H1 (cell line): Measurements from ENCODE around the gene RIPOR1. TPM values are rescaled to one million over a fixed set of nuclear protein-coding genes. Genes with fewer than 3 reads are reported as not detected.

Source experiments
- CTCF ChIA-PET: fragments of 300-600 bp; sonication (Branson Sonifier 250); formaldehyde crosslinking; loops from one replicate; lab custom pipeline; 2021; ENCODE audit not compliant: partially characterized antibody; lab: Charles Lee
- POLR2A ChIA-PET: fragments of 300-600 bp; sonication (Branson Sonifier 250); formaldehyde crosslinking; loops from one replicate; lab custom pipeline; 2021; ENCODE audit warnings: inconsistent platforms; ENCODE audit not compliant: partially characterized antibody; lab: Charles Lee
- DNase-seq, 2 experiments: peaks; one replicate each; pipeline versions ENCODE4 v3.0.0 to v3.0.0-alpha.2; 2010 to 2022; ENCODE audit warnings: low spot score in 2 of 2, low read depth in 1 of 2, mixed read lengths in 1 of 2
- FAIRE-seq: peaks from 2 replicates; lab custom pipeline; 2011; peaks lifted over from hg19 to GRCh38; lab: Jason Lieb, UNC
- H2AFZ ChIP-seq: 2 replicates; pipeline ENCODE4 v1.8.1; 2012; ENCODE audit warnings: low read length, inconsistent platforms
- H2AK5ac ChIP-seq: 2 replicates; pipeline ENCODE4 v1.6.1; 2013; ENCODE audit warnings: low read depth, low read length
- H2BK120ac ChIP-seq: replicated peaks from 2 replicates; pipeline ENCODE3; 2013; ENCODE audit warnings: low read depth, low read length, inconsistent platforms
- H2BK12ac ChIP-seq: 2 replicates; pipeline ENCODE4 v1.6.1; 2013; ENCODE audit warnings: low read depth, low read length
- H2BK15ac ChIP-seq: 2 replicates; pipeline ENCODE4 v1.6.1; 2013; ENCODE audit warnings: low read length
- H2BK20ac ChIP-seq: 2 replicates; pipeline ENCODE4 v1.6.1; 2013; ENCODE audit warnings: low read length
- H2BK5ac ChIP-seq: 2 replicates; pipeline ENCODE4 v1.6.1; 2013; ENCODE audit warnings: low read depth, low read length
- H3K14ac ChIP-seq: 2 replicates; pipeline ENCODE4 v1.6.1; 2013; ENCODE audit warnings: inconsistent platforms; ENCODE audit not compliant: insufficient read length
- H3K18ac ChIP-seq: 2 replicates; pipeline ENCODE4 v1.6.1; 2013; ENCODE audit warnings: low read length; ENCODE audit errors: extremely low read depth
- H3K23ac ChIP-seq: 2 replicates; pipeline ENCODE4 v1.6.1; 2013; ENCODE audit warnings: inconsistent platforms; ENCODE audit not compliant: insufficient read length
- H3K23me2 ChIP-seq: 2 replicates; pipeline ENCODE4 v1.6.1; 2013; ENCODE audit warnings: low read depth, low read length
- H3K27ac ChIP-seq: 2 replicates; pipeline ENCODE4 v1.6.1; 2011; ENCODE audit warnings: low read depth, low read length, inconsistent platforms
- H3K27me3 ChIP-seq, 4 experiments: replicated peaks in 1 of 4; 1 replicate in 1 of 4; 2 replicates in 3 of 4; pipeline versions ENCODE4 v1.6.1 to v1.8.1; 2011 to 2013; ENCODE audit warnings: low read length in 3 of 4, mild to moderate bottlenecking in 3 of 4, inconsistent platforms in 2 of 4, mixed read lengths in 2 of 4, moderate library complexity in 1 of 4; ENCODE audit not compliant: control insufficient read depth in 3 of 4, insufficient read depth in 3 of 4; ENCODE audit errors: extremely low read depth in 1 of 4
- H3K36me3 ChIP-seq, 4 experiments: 2 replicates each; pipeline versions ENCODE4 v1.6.1 to v1.8.1; 2011 to 2013; ENCODE audit warnings: mild to moderate bottlenecking in 4 of 4, low read length in 3 of 4, moderate library complexity in 2 of 4, control low read depth in 1 of 4, inconsistent platforms in 1 of 4; ENCODE audit not compliant: insufficient read depth in 4 of 4, control insufficient read depth in 2 of 4
- H3K4ac ChIP-seq: replicated peaks from 2 replicates; pipeline ENCODE3; 2013; ENCODE audit warnings: low read length, low read depth, mixed read lengths, inconsistent platforms; ENCODE audit not compliant: insufficient read length
- H3K4me1 ChIP-seq, 4 experiments: replicated peaks in 1 of 4; 1 replicate in 1 of 4; 2 replicates in 3 of 4; pipeline versions ENCODE4 v1.6.1 to v1.8.1; 2011 to 2013; ENCODE audit warnings: low read length in 3 of 4, inconsistent platforms in 2 of 4, mixed read lengths in 1 of 4; ENCODE audit not compliant: insufficient read depth in 4 of 4, control insufficient read depth in 3 of 4
- H3K4me2 ChIP-seq, 2 experiments: 2 replicates each; pipeline versions ENCODE4 v1.6.1 to v1.8.1; 2011 to 2013; ENCODE audit warnings: low read depth in 2 of 2, low read length in 2 of 2, control low read depth in 1 of 2, inconsistent platforms in 1 of 2, mild to moderate bottlenecking in 1 of 2; ENCODE audit not compliant: insufficient read depth in 1 of 2
- H3K4me3 ChIP-seq, 4 experiments: fragments of 200-600, 300-600 bp in 1 of 4; sonication (generic), shearing (Covaris generic), sonication (Bioruptor Twin) in 1 of 4; 2 replicates each; pipeline versions ENCODE4 v1.5.1 to v1.8.1; 2011 to 2016; ENCODE audit warnings: low read length in 4 of 4, low read depth in 3 of 4, control low read depth in 2 of 4, inconsistent platforms in 2 of 4, mild to moderate bottlenecking in 2 of 4, mixed read lengths in 1 of 4, moderate library complexity in 1 of 4; ENCODE audit not compliant: insufficient read depth in 2 of 4; ENCODE audit errors: extremely low read depth in 1 of 4
- H3K56ac ChIP-seq: replicated peaks from 2 replicates; pipeline ENCODE3; 2013; ENCODE audit warnings: low read depth, mild to moderate bottlenecking, mixed read lengths, low read length, inconsistent platforms; ENCODE audit not compliant: insufficient read length
- H3K79me1 ChIP-seq: 2 replicates; pipeline ENCODE4 v1.6.1; 2013; ENCODE audit warnings: low read depth, low read length, control low read depth
- H3K79me2 ChIP-seq, 2 experiments: 2 replicates each; pipeline versions ENCODE4 v1.6.1 to v1.8.1; 2012 to 2013; ENCODE audit warnings: low read length in 2 of 2, mild to moderate bottlenecking in 2 of 2, inconsistent platforms in 1 of 2; ENCODE audit not compliant: insufficient read depth in 2 of 2, control insufficient read depth in 1 of 2
- H3K9ac ChIP-seq, 4 experiments: replicated peaks in 1 of 4; 1 replicate in 1 of 4; 2 replicates in 3 of 4; pipeline versions ENCODE4 v1.6.1 to v1.8.1; 2011 to 2013; ENCODE audit warnings: low read depth in 3 of 4, low read length in 3 of 4, control low read depth in 2 of 4, mild to moderate bottlenecking in 2 of 4, moderate library complexity in 2 of 4, inconsistent platforms in 1 of 4; ENCODE audit errors: extremely low read depth in 1 of 4
- H3K9me3 ChIP-seq, 2 experiments: 2 replicates each; pipeline versions ENCODE4 v1.6.1 to v1.8.1; 2012 to 2013; ENCODE audit warnings: mild to moderate bottlenecking in 2 of 2, moderate library complexity in 2 of 2, control low read depth in 1 of 2, inconsistent platforms in 1 of 2, low read depth in 1 of 2, low read length in 1 of 2, mixed read lengths in 1 of 2; ENCODE audit not compliant: insufficient read depth in 2 of 2
- H4K20me1 ChIP-seq, 2 experiments: replicated peaks in 1 of 2; 2 replicates each; pipeline versions ENCODE3 to v1.8.1; 2011 to 2013; ENCODE audit warnings: inconsistent platforms in 2 of 2, low read length in 2 of 2, mild to moderate bottlenecking in 1 of 2; ENCODE audit not compliant: insufficient read depth in 2 of 2, control insufficient read depth in 1 of 2
- H4K5ac ChIP-seq: 2 replicates; pipeline ENCODE4 v1.6.1; 2013; ENCODE audit warnings: low read length, low read depth, mixed read lengths, inconsistent platforms; ENCODE audit not compliant: insufficient read length
- H4K8ac ChIP-seq: 2 replicates; pipeline ENCODE4 v1.8.0; 2013; ENCODE audit warnings: mild to moderate bottlenecking, moderate library complexity, low read length, inconsistent platforms; ENCODE audit not compliant: insufficient read depth; ENCODE audit errors: extremely low read depth
- H4K91ac ChIP-seq: replicated peaks from 2 replicates; pipeline ENCODE3; 2013; ENCODE audit warnings: low read length, mixed read lengths, inconsistent platforms; ENCODE audit not compliant: insufficient read length
- CHD2 ChIP-seq: IDR thresholded peaks from 2 replicates; pipeline ENCODE4 v1.6.1; 2012; ENCODE audit warnings: low read length, improper control_type of control experiment
- CREB1 ChIP-seq: IDR thresholded peaks from 2 replicates; pipeline ENCODE4 v1.6.1; 2012; ENCODE audit warnings: inconsistent platforms
- CTCF ChIP-seq, 3 experiments: IDR thresholded peaks; 1 replicate in 2 of 3; 2 replicates in 1 of 3; pipeline versions ENCODE4 v1.5.1 to v1.6.1; 2011; ENCODE audit warnings: low read length in 3 of 3, mild to moderate bottlenecking in 3 of 3, inconsistent platforms in 2 of 3, low read depth in 1 of 3, moderate library complexity in 1 of 3; ENCODE audit not compliant: insufficient read depth in 1 of 3; ENCODE audit errors: control extremely low read depth in 1 of 3
- FOSL1 ChIP-seq: IDR thresholded peaks from 2 replicates; pipeline ENCODE4 v1.6.1; 2011; ENCODE audit warnings: mild to moderate bottlenecking, low read depth, low read length, moderate library complexity; ENCODE audit not compliant: insufficient read depth
- JUND ChIP-seq: IDR thresholded peaks from 2 replicates; pipeline ENCODE4 v1.6.1; 2011; ENCODE audit warnings: mild to moderate bottlenecking, improper control_type of control experiment, low read length
- MAFK ChIP-seq: IDR thresholded peaks from 2 replicates; pipeline ENCODE4 v1.6.1; 2012; ENCODE audit warnings: low read depth, mild to moderate bottlenecking, improper control_type of control experiment, low read length
- POU5F1 ChIP-seq: IDR thresholded peaks from 2 replicates; pipeline ENCODE4 v1.6.1; 2011; ENCODE audit warnings: low read depth, mild to moderate bottlenecking, low read length, moderate library complexity
- SP1 ChIP-seq: IDR thresholded peaks from 2 replicates; pipeline ENCODE4 v1.6.1; 2011; ENCODE audit warnings: low read depth, low read length
- SP4 ChIP-seq: IDR thresholded peaks from 2 replicates; pipeline ENCODE4 v1.6.1; 2012; ENCODE audit warnings: low read length, inconsistent platforms
- SUZ12 ChIP-seq: fragments of 200-600 bp; sonication (generic); IDR thresholded peaks from 2 replicates; pipeline ENCODE4 v1.6.1; 2012; ENCODE audit warnings: mild to moderate bottlenecking, inconsistent platforms, low read length, moderate library complexity, mixed read lengths
- WGBS, 2 experiments: shearing (Covaris generic) in 1 of 2; methylation state at CpG; one replicate each; pipeline versions ENCODE4 v1.1.6 to v1.1.7; 2013 to 2015; ENCODE audit warnings: low lambda C conversion rate in 2 of 2, mixed read lengths in 2 of 2, inconsistent platforms in 1 of 2, low coverage in 1 of 2, missing lambda C conversion rate in 1 of 2; ENCODE audit not compliant: insufficient replicate concordance in 2 of 2, insufficient coverage in 1 of 2, insufficient read length in 1 of 2; ENCODE audit errors: extremely low coverage in 1 of 2, missing lambda C conversion rate in 1 of 2; 5-methylcytosine and 5-hydroxymethylcytosine counted together
- polyA plus RNA-seq, 7 experiments: library from polyadenylated mRNA; depleted of rRNA in 3 of 7; stranded (reverse) in 5 of 7; unstranded in 2 of 7; fragments of >200 nt in 5 of 7; fragments of 200-250 nt in 2 of 7; gene quantifications; 1 replicate in 5 of 7; 2 replicates in 1 of 7; 4 replicates in 1 of 7; pipeline versions ENCODE4 v1.2.1 to v1.2.3, GENCODE V29; 2011 to 2013; ENCODE audit warnings: missing spikeins in 2 of 7, mixed read lengths in 2 of 7
- total RNA-seq: library from RNA; stranded (reverse); fragmentation: NEBNext Ultra II Directional; extraction: Animal tissue kit (Norgen Biotek cat#: 25700); gene quantifications from 2 replicates; pipeline ENCODE4 v1.2.1, GENCODE V29; 2021

The RIPOR1 gene
- total and polyA plus RNA-seq, 2 of the 8 experiments (the other 6 are each of a cell fraction or from before 2014, with no cell fraction given), result 2.7 to 10.1 TPM

GRCh38 chr16:67544844-67545664, 16.4 kb downstream of the RIPOR1 start:
- H2BK15ac ChIP-seq, result no peak overlapping the region
- peaks cover 0 to 4% (median 2%) of the 10 kb centered on the region in 4 experiments; a peak in 4 of 7 replicates for H3K4me1 ChIP-seq
- peaks cover 5 to 16% (median 16%) of the 10 kb centered on the region in 4 experiments for H3K27me3 ChIP-seq
- peaks cover 0 to 6% (median 0%) of the 10 kb centered on the region in 4 experiments; a peak in 2 of 8 replicates for H3K36me3 ChIP-seq
- DNase-seq, result no peak
- H3K56ac ChIP-seq, result no peak overlapping the region
- no peak overlapping the region for H3K4me2 ChIP-seq
- no peak overlapping the region for H3K23ac ChIP-seq
- H3K9ac ChIP-seq, result no peak overlapping the region
- no peak overlapping the region for H2BK120ac ChIP-seq
- peaks cover 2% of the 10 kb centered on the region; the same call in 1 of the 2 replicates for H3K79me1 ChIP-seq
- FAIRE-seq, result no peak
- H3K9me3 ChIP-seq, result no peaks in the 10 kb centered on the region
- POLR2A ChIA-PET, result interaction anchor here (1.1 to 11.9 kb wide), 5 partner anchors 8 to 16 kb away, joined by 3 to 105 read pairs (median 9); partner anchors contain the start of gene CTCF
- no peak overlapping the region for H3K4me3 ChIP-seq
- no peak overlapping the region for H2BK20ac ChIP-seq
- 88% methylated on average over 13 of the region's 15 CpGs; no CpG with 5 or more reads in 1 of the 2 experiments for WGBS, 2 experiments
- no peak overlapping the region for H3K18ac ChIP-seq
- no peak overlapping the region for H3K4ac ChIP-seq
- no peaks in the 10 kb centered on the region for H3K79me2 ChIP-seq
- no peak overlapping the region for H2AK5ac ChIP-seq
- no peak overlapping the region for H2BK5ac ChIP-seq
- H4K8ac ChIP-seq, result no peak overlapping the region; the same call in 1 of the 2 replicates
- H2BK12ac ChIP-seq, result no peak overlapping the region
- no peak overlapping the region for H4K91ac ChIP-seq
- H3K23me2 ChIP-seq, result no peaks in the 10 kb centered on the region
- no peak overlapping the region for H2AFZ ChIP-seq
- H3K27ac ChIP-seq, result no peak overlapping the region
- H4K5ac ChIP-seq, result no peak overlapping the region
- no peak overlapping the region for H3K14ac ChIP-seq
- CTCF ChIA-PET, result interaction anchor here (0.8 to 10.6 kb wide), 18 partner anchors 8 to 169 kb away, joined by 3 to 165 read pairs (median 4); partner anchors contain the start of genes C16orf86, CARMIL2, CTCF and ENKD1
- peaks cover 4 to 16% of the 10 kb centered on the region in 2 experiments for H4K20me1 ChIP-seq
- TF ChIP-seq SUZ12 (no peak), CHD2 (no peak), FOSL1 (no peak), MAFK (no peak), CREB1 (no peak), SP4 (no peak), CTCF (IDR thresholded peaks at IDR 0.05; ENCODE audit: control extremely low read depth in 1 of 3, insufficient read depth in 1 of 3, low read depth in 1 of 3, low read length in 3 of 3) (no peak), JUND (no peak), POU5F1 (no peak), SP1 (no peak)
